B cell (primary cell): ENCODE measurements around the gene ENOX1. TPM values are rescaled to one million over a fixed set of nuclear protein-coding genes. Genes with fewer than 3 reads are reported as not detected.

Experiments used
- ATAC-seq: fragments of 200-7000 bp; cut with Tn5 transposase; one replicate; pipeline ENCODE4 v1.10.0; 2021; ENCODE audit warnings: low read depth, mild to moderate bottlenecking, moderate number of reproducible peaks, moderate library complexity
- CTCF ChIA-PET: fragments of 350-600 bp; sonication (Branson Sonifier 250); formaldehyde crosslinking; loops from one replicate; lab custom pipeline; 2021; ENCODE audit warnings: antibody characterized with exemption, inconsistent platforms; lab: Charles Lee
- POLR2A ChIA-PET: fragments of 350-600 bp; sonication (Branson Sonifier 250); formaldehyde crosslinking; loops from one replicate; lab custom pipeline; 2021; ENCODE audit warnings: antibody characterized with exemption; lab: Charles Lee
- DNase-seq: peaks from one replicate; pipeline ENCODE4 v3.0.0; 2013
- H2AFZ ChIP-seq: 2 replicates; pipeline ENCODE4 v1.6.1; 2012; ENCODE audit warnings: mild to moderate bottlenecking, low read depth, low read length; ENCODE audit not compliant: insufficient read depth, poor library complexity, severe bottlenecking
- H3K27ac ChIP-seq, 2 donors: 1 replicate in 1 of 2; 2 replicates in 1 of 2; pipeline ENCODE4 v1.5.1; 2012 to 2013; ENCODE audit warnings: low read length in 2 of 2, mild to moderate bottlenecking in 2 of 2, moderate library complexity in 1 of 2
- H3K27me3 ChIP-seq, 4 experiments: fragments of 200-600 bp in 1 of 4; sonication (generic) in 1 of 4; replicated peaks in 1 of 4; 1 replicate in 2 of 4; 2 replicates in 2 of 4; pipeline versions ENCODE4 v1.6.1 to v1.7.0; 2013 to 2016; ENCODE audit warnings: low read length in 3 of 4, mild to moderate bottlenecking in 2 of 4, mixed read lengths in 1 of 4, moderate library complexity in 1 of 4; ENCODE audit not compliant: insufficient read depth in 4 of 4, control insufficient read depth in 3 of 4; ENCODE audit errors: control extremely low read depth in 1 of 4
- H3K36me3 ChIP-seq, 2 experiments: replicated peaks in 1 of 2; 1 replicate in 1 of 2; 2 replicates in 1 of 2; pipeline versions ENCODE4 v1.6.1 to v1.7.1; 2013; ENCODE audit warnings: low read length in 1 of 2; ENCODE audit not compliant: insufficient read depth in 2 of 2, control insufficient read depth in 1 of 2; ENCODE audit errors: control extremely low read depth in 1 of 2, extremely low read depth in 1 of 2
- H3K4me1 ChIP-seq, 2 donors: fragments of 200-600 bp in 1 of 2; sonication (generic) in 1 of 2; 1 replicate in 1 of 2; 2 replicates in 1 of 2; pipeline versions ENCODE4 v1.5.1 to v1.6.1; 2013 to 2017; ENCODE audit warnings: low read length in 2 of 2; ENCODE audit not compliant: control insufficient read depth in 2 of 2, insufficient read depth in 2 of 2
- H3K4me2 ChIP-seq: replicated peaks from 2 replicates; pipeline ENCODE3; 2012; ENCODE audit warnings: mild to moderate bottlenecking, low read depth, low read length; ENCODE audit not compliant: poor library complexity, severe bottlenecking
- H3K4me3 ChIP-seq, 5 experiments: fragments of 200-600 bp in 1 of 5; sonication (generic) in 1 of 5; 1 replicate in 3 of 5; 2 replicates in 2 of 5; pipeline versions ENCODE4 v1.5.1 to v1.7.0; 2011 to 2016; ENCODE audit warnings: low read length in 4 of 5, mild to moderate bottlenecking in 4 of 5, low read depth in 2 of 5, control low read depth in 1 of 5, moderate library complexity in 1 of 5; ENCODE audit not compliant: insufficient read depth in 1 of 5; ENCODE audit errors: control extremely low read depth in 1 of 5, extremely low read depth in 1 of 5
- H3K79me2 ChIP-seq: fragments of 200-600 bp; sonication (generic); one replicate; pipeline ENCODE4 v1.6.0; 2016; ENCODE audit warnings: low read length; ENCODE audit not compliant: control insufficient read depth, insufficient read depth
- H3K9ac ChIP-seq: fragments of 200-600 bp; sonication (generic); 2 replicates; pipeline ENCODE4 v1.6.1; 2017; ENCODE audit warnings: mild to moderate bottlenecking, low read length, moderate library complexity
- H3K9me3 ChIP-seq, 3 donors: one replicate each; pipeline versions ENCODE4 v1.6.1 to v1.7.1; 2013; ENCODE audit warnings: low read length in 2 of 3; ENCODE audit not compliant: control insufficient read depth in 2 of 3, insufficient read depth in 1 of 3; ENCODE audit errors: control extremely low read depth in 1 of 3
- H4K20me1 ChIP-seq: 2 replicates; pipeline ENCODE4 v1.6.0; 2012; ENCODE audit warnings: mild to moderate bottlenecking, low read length; ENCODE audit not compliant: insufficient read depth, control insufficient read depth, poor library complexity, severe bottlenecking
- H3K27ac Mint-ChIP-seq: one replicate; pipeline ENCODE4 v1.8.0; 2021; ENCODE audit warnings: mixed read lengths
- H3K27me3 Mint-ChIP-seq: one replicate; pipeline ENCODE4 v1.8.0; 2021; ENCODE audit warnings: mixed read lengths
- H3K4me1 Mint-ChIP-seq: one replicate; pipeline ENCODE4 v1.8.0; 2021; ENCODE audit warnings: mixed read lengths
- H3K4me3 Mint-ChIP-seq: one replicate; pipeline ENCODE4 v1.8.0; 2021; ENCODE audit warnings: mixed read lengths
- H3K9me3 Mint-ChIP-seq: one replicate; pipeline ENCODE4 v1.8.0; 2022; ENCODE audit warnings: mixed read lengths; ENCODE audit not compliant: insufficient read depth
- CTCF ChIP-seq: fragments of 200-600 bp; IDR thresholded peaks from one replicate; pipeline ENCODE4 v1.8.0; 2022; ENCODE audit warnings: antibody characterized with exemption, mild to moderate bottlenecking
- EZH2 ChIP-seq: IDR thresholded peaks from 2 replicates; pipeline ENCODE4 v1.6.1; 2012; ENCODE audit warnings: borderline replicate concordance, low read depth, mild to moderate bottlenecking, moderate library complexity, low read length; ENCODE audit not compliant: insufficient read depth, poor library complexity, severe bottlenecking
- WGBS: methylation state at CpG from one replicate; pipeline ENCODE4 v1.1.5; 2013; ENCODE audit warnings: missing lambda C conversion rate; ENCODE audit not compliant: insufficient coverage; 5-methylcytosine and 5-hydroxymethylcytosine counted together
- intact Hi-C: fragments of 100-400 bp; cut with micrococcal nuclease; formaldehyde crosslinking; loops from one replicate; pipeline ENCODE4 v1.10.0; 2022
- polyA plus RNA-seq: library from polyadenylated mRNA; depleted of rRNA; stranded (reverse); fragments of >200 nt; gene quantifications from 2 replicates; pipeline ENCODE4 v1.2.3, GENCODE V29; 2012
- total RNA-seq, 2 donors: library from RNA; stranded (reverse); fragments of 120-200 nt in 1 of 2; gene quantifications; 1 replicate in 1 of 2; 2 replicates in 1 of 2; pipeline versions ENCODE4 v1.2.3 to v1.2.4, GENCODE V29; 2013 to 2022

ENOX1 gene
- total and polyA plus RNA-seq, 2 donors (not counting 1 experiment from before 2014, with no cell fraction given) = not detected

- POLR2A ChIA-PET = no interaction called here
Measured at GRCh38 chr13:43528992-43529391, 257.8 kb downstream of the ENOX1 start.

GRCh38 chr13:43522788-43523187, 264.0 kb downstream of the ENOX1 start:
- DNase-seq (no peak), ATAC-seq (no peak)
- no peaks in the 10 kb centered on the region for H3K79me2 ChIP-seq
- no peaks in the 10 kb centered on the region for H3K4me1 Mint-ChIP-seq
- no peak overlapping the region for H2AFZ ChIP-seq
- intact Hi-C loops = no loop called here
- H3K9me3 Mint-ChIP-seq = no peaks in the 10 kb centered on the region
- no peaks in the 10 kb centered on the region for H3K27me3 ChIP-seq
- H4K20me1 ChIP-seq = no peaks in the 10 kb centered on the region
- no peak overlapping the region for H3K4me3 ChIP-seq
- H3K27ac ChIP-seq = no peak overlapping the region
- ChIA-PET CTCF (no interaction called here), POLR2A (no interaction called here)
- H3K27me3 Mint-ChIP-seq = no peaks in the 10 kb centered on the region
- no peak overlapping the region for H3K9ac ChIP-seq
- TF ChIP-seq EZH2 (no peak), CTCF (no peak)
- H3K36me3 ChIP-seq = no peaks in the 10 kb centered on the region
- no peak overlapping the region for H3K4me2 ChIP-seq
- H3K4me3 Mint-ChIP-seq = no peak overlapping the region
- no peaks in the 10 kb centered on the region for H3K9me3 ChIP-seq
- H3K27ac Mint-ChIP-seq = no peak overlapping the region
- H3K4me1 ChIP-seq = no peaks in the 10 kb centered on the region

More at GRCh38 chr13:43528992-43529391, 257.8 kb downstream of the ENOX1 start:
- CTCF ChIA-PET = no interaction called here
- H3K27me3 Mint-ChIP-seq = peaks cover 4% of the 10 kb centered on the region
- H3K27ac Mint-ChIP-seq = no peak overlapping the region
- WGBS = 100% methylated on average over 3 of the region's 6 CpGs
- no peaks in the 10 kb centered on the region for H3K9me3 Mint-ChIP-seq
- Histone ChIP-seq H4K20me1 (no peaks in the 10 kb centered on the region), H2AFZ (no peak overlapping the region), H3K9me3 (no peaks in the 10 kb centered on the region), H3K4me3 (no peak overlapping the region), H3K9ac (no peak overlapping the region), H3K27ac (no peak overlapping the region), H3K27me3 (no peaks in the 10 kb centered on the region), H3K4me2 (no peak overlapping the region), H3K79me2 (no peaks in the 10 kb centered on the region), H3K36me3 (no peaks in the 10 kb centered on the region), H3K4me1 (no peaks in the 10 kb centered on the region)
- H3K4me3 Mint-ChIP-seq = no peak overlapping the region
- ATAC-seq (no peak), DNase-seq (no peak)
- no peaks in the 10 kb centered on the region for H3K4me1 Mint-ChIP-seq
- intact Hi-C loops = no loop called here
- TF ChIP-seq CTCF (no peak), EZH2 (no peak)
